HG02840 (cell line): ENCODE results near the gene SMIM7.

Experiments used
- ATAC-seq: cut with Tn5 transposase; IDR thresholded peaks from one replicate; pipeline ENCODE4 v1.9.1; 2021; ENCODE audit warnings: mild to moderate bottlenecking, moderate library complexity, moderate number of reproducible peaks; ENCODE audit not compliant: unreplicated experiment, low FRiP score

The SMIM7 gene

DNA sequence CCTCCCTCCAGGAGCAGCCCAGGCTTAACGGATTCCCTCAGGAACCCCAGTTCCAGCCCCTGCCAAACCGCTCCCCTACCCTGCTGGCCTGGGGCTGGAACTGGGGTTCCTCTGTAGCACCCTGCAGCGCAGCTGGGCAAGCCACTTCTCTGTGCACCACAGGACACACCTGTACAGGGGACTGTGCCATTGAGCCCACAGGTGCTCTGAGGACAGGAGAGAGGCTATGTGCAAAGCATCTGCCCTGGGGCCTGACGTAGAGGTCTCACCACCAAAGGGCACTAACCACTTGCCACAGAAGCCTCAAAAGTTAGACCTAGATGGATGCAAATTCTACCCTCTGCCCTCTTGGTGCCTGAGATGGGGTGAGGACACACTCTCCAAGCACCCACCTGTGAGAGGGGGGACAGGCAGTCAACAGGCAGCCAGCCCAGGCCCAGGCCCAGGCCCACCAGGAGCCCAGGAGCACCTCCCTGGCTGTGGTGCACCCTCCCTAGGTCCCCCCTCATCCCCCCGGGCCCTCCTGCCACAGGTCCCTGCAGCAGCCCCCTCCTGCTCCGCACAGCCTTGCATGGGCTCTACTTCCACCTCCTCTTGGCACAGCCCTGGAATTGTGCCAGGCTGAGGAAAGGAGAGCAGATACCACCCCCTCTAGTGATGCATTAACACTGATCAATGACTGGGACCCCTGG, 60.1 kb downstream of the SMIM7 start:
- ATAC-seq: no peak

- no peak for ATAC-seq
Measured at GRCh38 chr19:16598848-16599247, 61.1 kb downstream of the SMIM7 start.

DNA sequence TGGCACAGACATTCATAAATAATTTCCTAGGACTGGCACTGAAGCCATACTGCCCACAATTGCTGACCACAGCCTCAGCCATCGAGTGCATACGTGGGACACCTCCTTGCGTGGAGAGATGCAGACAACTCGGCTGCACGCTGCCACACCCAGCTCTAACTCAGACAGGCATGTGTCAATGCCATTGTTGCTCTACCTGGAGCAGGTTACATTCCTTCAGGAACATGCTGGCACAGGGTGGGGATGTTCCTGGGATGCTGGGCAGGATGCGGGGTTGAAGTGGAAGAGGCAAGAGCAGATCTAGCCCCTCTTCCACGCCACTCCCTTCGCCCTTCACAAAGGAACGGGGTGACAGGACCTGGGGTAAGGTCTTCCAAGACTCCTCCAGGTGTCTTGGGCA, 63.5 kb downstream of the SMIM7 start:
- no peak for ATAC-seq
